A673 (cell line): Measurements from ENCODE around the gene AAMP. TPM values are rescaled to one million over a fixed set of nuclear protein-coding genes. Genes with fewer than 3 reads are reported as not detected.

Source experiments
- BruUV-seq: library from RNA; stranded (reverse); fragments of 400-500 nt; replicated peaks from 2 replicates; lab custom pipeline; 2021; lab: Mats Ljungman, UMichigan
- CTCF ChIA-PET: fragments of 300-600 bp; sonication (Branson Sonifier 250); formaldehyde crosslinking; loops from one replicate; lab custom pipeline; 2022; ENCODE audit warnings: antibody characterized with exemption; lab: Charles Lee
- POLR2A ChIA-PET: fragments of 300-600 bp; sonication (Branson Sonifier 250); formaldehyde crosslinking; loops from one replicate; lab custom pipeline; 2022; ENCODE audit warnings: antibody characterized with exemption; ENCODE audit not compliant: low non-redundant PET; lab: Charles Lee
- DNase-seq: peaks from one replicate; pipeline ENCODE4 v3.0.0-alpha.2; 2015; ENCODE audit warnings: low spot score
- H3K27ac ChIP-seq: fragments of 200-600 bp; sonication (generic); 2 replicates; pipeline ENCODE4 v1.5.1; 2016; ENCODE audit warnings: mixed run types, low read depth, mild to moderate bottlenecking, mixed read lengths, antibody characterized with exemption, low read length; ENCODE audit not compliant: poor library complexity, severe bottlenecking
- H3K27me3 ChIP-seq: fragments of 200-600 bp; sonication (generic); replicated peaks from 2 replicates; pipeline ENCODE4 v1.6.1; 2017; ENCODE audit warnings: mixed run types, low read depth, mild to moderate bottlenecking, mixed read lengths, antibody characterized with exemption, low read length; ENCODE audit not compliant: insufficient read depth, poor library complexity
- H3K36me3 ChIP-seq: fragments of 200-600 bp; sonication (generic); 2 replicates; pipeline ENCODE4 v1.6.1; 2016; ENCODE audit warnings: mixed run types, mild to moderate bottlenecking, mixed read lengths, antibody characterized with exemption, low read length; ENCODE audit not compliant: insufficient read depth, poor library complexity, severe bottlenecking
- H3K4me1 ChIP-seq: fragments of 200-600 bp; sonication (generic); 2 replicates; pipeline ENCODE4 v1.6.1; 2017; ENCODE audit warnings: mixed run types, mild to moderate bottlenecking, mixed read lengths, antibody characterized with exemption, low read length; ENCODE audit not compliant: insufficient read depth, poor library complexity, severe bottlenecking
- H3K4me3 ChIP-seq: fragments of 200-600 bp; sonication (generic); 2 replicates; pipeline ENCODE4 v1.5.1; 2016; ENCODE audit warnings: low read depth, mixed run types, mild to moderate bottlenecking, mixed read lengths, low read length; ENCODE audit not compliant: poor library complexity, severe bottlenecking
- H3K9me3 ChIP-seq: fragments of 200-600 bp; sonication (generic); 2 replicates; pipeline ENCODE4 v1.6.1; 2016; ENCODE audit warnings: mixed run types, low read depth, mild to moderate bottlenecking, mixed read lengths, antibody characterized with exemption, low read length; ENCODE audit not compliant: poor library complexity, severe bottlenecking
- CTCF ChIP-seq: fragments of 300-800, 200-600 bp; sonication (generic); conservative IDR thresholded peaks from 2 replicates; pipeline ENCODE4 v1.5.1; 2017; ENCODE audit warnings: low read depth, mild to moderate bottlenecking, antibody characterized with exemption, low read length, moderate library complexity, mixed read lengths
- EZH2 ChIP-seq: fragments of 200-600 bp; sonication (generic); IDR thresholded peaks from 2 replicates; pipeline ENCODE4 v1.6.1; 2017; ENCODE audit warnings: borderline replicate concordance, low read depth, mild to moderate bottlenecking, mixed read lengths, antibody characterized with exemption, low read length; ENCODE audit not compliant: poor library complexity, severe bottlenecking
- intact Hi-C: fragments of 100-400 bp; cut with micrococcal nuclease; formaldehyde crosslinking; loops from one replicate; pipeline ENCODE4 v1.10.0; 2022; ENCODE audit not compliant: unreplicated experiment
- total RNA-seq: library from RNA; stranded (reverse); gene quantifications from 2 replicates; pipeline ENCODE4 v1.2.3, GENCODE V29; 2021

AAMP gene
- total RNA-seq, 1 experiment from 2014 or later, result 74.7 TPM

- Histone ChIP-seq H3K27me3 (no peaks in the 10 kb centered on the region), H3K36me3 (peaks cover 87% of the 10 kb centered on the region), H3K9me3 (no peaks in the 10 kb centered on the region), H3K4me1 (no peaks in the 10 kb centered on the region), H3K27ac (no peak overlapping the region), H3K4me3 (no peak overlapping the region)
- no peak for DNase-seq
- no TSS peak for BruUV-seq
- TF ChIP-seq EZH2 (no peak), CTCF (no peak)
- ChIA-PET POLR2A (no interaction called here), CTCF (no interaction called here)
- intact Hi-C loops, result no loop called here
Observed at GRCh38 chr2:218245214-218245613, 24.7 kb downstream of the AAMP start.

GRCh38 chr2:218244665-218245064 lies 25.3 kb downstream of the AAMP start:
- H3K36me3 ChIP-seq, result peaks cover 83% of the 10 kb centered on the region
- no TSS peak for BruUV-seq
- no peak for DNase-seq
- TF ChIP-seq EZH2 (no peak), CTCF (no peak)
- H3K27ac ChIP-seq, result no peak overlapping the region
- H3K9me3 ChIP-seq, result no peaks in the 10 kb centered on the region
- no peak overlapping the region for H3K4me3 ChIP-seq
- ChIA-PET CTCF (no interaction called here), POLR2A (no interaction called here)
- intact Hi-C loops, result no loop called here
- H3K27me3 ChIP-seq, result no peaks in the 10 kb centered on the region
- H3K4me1 ChIP-seq, result no peaks in the 10 kb centered on the region

GRCh38 chr2:218244204-218244603 lies 25.7 kb downstream of the AAMP start:
- no peak overlapping the region for H3K27ac ChIP-seq
- no peaks in the 10 kb centered on the region for H3K27me3 ChIP-seq
- peaks cover 82% of the 10 kb centered on the region for H3K36me3 ChIP-seq
- H3K4me1 ChIP-seq, result no peaks in the 10 kb centered on the region
- intact Hi-C loops, result no loop called here
- no peak for DNase-seq
- no peak overlapping the region for H3K4me3 ChIP-seq
- TF ChIP-seq EZH2 (no peak), CTCF (no peak)
- CTCF ChIA-PET, result no interaction called here
- H3K9me3 ChIP-seq, result no peaks in the 10 kb centered on the region
- POLR2A ChIA-PET, result no interaction called here
- BruUV-seq, result no TSS peak
